Fibroblast of lung (primary cell): Measurements from ENCODE around the gene RBL1. TPM values are rescaled to one million over a fixed set of nuclear protein-coding genes. Genes with fewer than 3 reads are reported as not detected.
A peak's percentile ranks its signal among the peaks of the same experiment; 100 is the strongest.

Experiments used
- DNase-seq, 2 donors: peaks; one replicate each; pipeline versions ENCODE4 v3.0.0 to v3.0.0-alpha.2; 2010; ENCODE audit warnings: low read depth in 2 of 2
- H2AFZ ChIP-seq: 2 replicates; pipeline ENCODE4 v1.5.1; 2012; ENCODE audit warnings: low read length, control low read depth, inconsistent platforms
- H3K27ac ChIP-seq: 2 replicates; pipeline ENCODE4 v1.5.1; 2011; ENCODE audit warnings: low read length, control low read depth; ENCODE audit not compliant: insufficient read depth
- H3K27me3 ChIP-seq: 2 replicates; pipeline ENCODE4 v1.5.1; 2011; ENCODE audit warnings: mild to moderate bottlenecking, low read length; ENCODE audit not compliant: control insufficient read depth, insufficient read depth
- H3K36me3 ChIP-seq: 2 replicates; pipeline ENCODE4 v1.5.1; 2011; ENCODE audit warnings: low read length; ENCODE audit not compliant: control insufficient read depth, insufficient read depth
- H3K4me1 ChIP-seq: 2 replicates; pipeline ENCODE4 v1.5.1; 2011; ENCODE audit warnings: low read length; ENCODE audit not compliant: control insufficient read depth, insufficient read depth; ENCODE audit errors: extremely low read depth
- H3K4me2 ChIP-seq: 2 replicates; pipeline ENCODE4 v1.5.1; 2011; ENCODE audit warnings: low read length, control low read depth; ENCODE audit not compliant: insufficient read depth; ENCODE audit errors: extremely low read depth
- H3K4me3 ChIP-seq, 4 experiments: fragments of 200-600 bp in 1 of 4; sonication (generic) in 1 of 4; replicated peaks in 1 of 4; 2 replicates each; pipeline ENCODE4 v1.5.1; 2011 to 2016; ENCODE audit warnings: low read length in 4 of 4, low read depth in 3 of 4, mild to moderate bottlenecking in 3 of 4, control low read depth in 2 of 4, inconsistent platforms in 1 of 4, mixed read lengths in 1 of 4; ENCODE audit not compliant: insufficient read depth in 1 of 4; ENCODE audit errors: control extremely low read depth in 1 of 4
- H3K79me2 ChIP-seq: 2 replicates; pipeline ENCODE4 v1.5.1; 2012; ENCODE audit warnings: mild to moderate bottlenecking, low read length, inconsistent platforms; ENCODE audit not compliant: control insufficient read depth, insufficient read depth
- H3K9ac ChIP-seq: 2 replicates; pipeline ENCODE4 v1.5.1; 2011; ENCODE audit warnings: mild to moderate bottlenecking, low read length, control low read depth; ENCODE audit not compliant: insufficient read depth
- H3K9me3 ChIP-seq: 2 replicates; pipeline ENCODE4 v1.5.1; 2012; ENCODE audit warnings: low read depth, low read length; ENCODE audit not compliant: control insufficient read depth, insufficient read depth
- H4K20me1 ChIP-seq: 2 replicates; pipeline ENCODE4 v1.5.1; 2011; ENCODE audit warnings: low read length; ENCODE audit not compliant: control insufficient read depth, insufficient read depth; ENCODE audit errors: extremely low read depth
- CTCF ChIP-seq, 2 donors: IDR thresholded peaks in 1 of 2; conservative IDR thresholded peaks in 1 of 2; 1 replicate in 1 of 2; 2 replicates in 1 of 2; pipeline ENCODE4 v1.5.1; 2011 to 2012; ENCODE audit warnings: low read length in 2 of 2, control low read depth in 1 of 2, inconsistent platforms in 1 of 2, low read depth in 1 of 2, mild to moderate bottlenecking in 1 of 2
- EZH2 ChIP-seq: IDR thresholded peaks from 2 replicates; pipeline ENCODE4 v1.5.1; 2012; ENCODE audit warnings: low read length, control low read depth, mild to moderate bottlenecking; ENCODE audit errors: missing control alignments
- polyA plus RNA-seq, 2 donors: library from polyadenylated mRNA; depleted of rRNA in 1 of 2; stranded (reverse) in 1 of 2; unstranded in 1 of 2; fragments of >200 nt; gene quantifications; 2 replicates each; pipeline ENCODE4 v1.2.1, GENCODE V29; 2011 to 2012; ENCODE audit warnings: missing spikeins in 1 of 2
- total RNA-seq: library from RNA; depleted of rRNA; stranded (reverse); fragments of >200 nt; gene quantifications from 2 replicates; pipeline ENCODE4 v1.2.1, GENCODE V29; 2014

Gene RBL1
- total and polyA plus RNA-seq, 2 donors (not counting 1 experiment from before 2014, with no cell fraction given), result 6.9 to 9.1 TPM

GRCh38 chr20:37096415-37097041 is 731 bp upstream of the RBL1 start:
- peak overlapping the region; percentile 91 for H2AFZ ChIP-seq
- no peaks in the 10 kb centered on the region for H3K9me3 ChIP-seq
- no peaks in the 10 kb centered on the region for H3K36me3 ChIP-seq
- peak overlapping the region in 2 of 4 experiments; percentile 76 to 78 for H3K4me3 ChIP-seq
- peak overlapping the region; percentile 28 for H3K4me2 ChIP-seq
- no peaks in the 10 kb centered on the region for H4K20me1 ChIP-seq
- peak in 1 of 2 donors; percentile 9 for TF ChIP-seq CTCF (conservative IDR thresholded peaks at IDR 0.05 in 1 of 2, IDR thresholded peaks at IDR 0.05 in 1 of 2; ENCODE audit: low read depth in 1 of 2, low read length in 2 of 2)
- no peak for TF ChIP-seq EZH2
- H3K4me1 ChIP-seq, result no peaks in the 10 kb centered on the region
- H3K27me3 ChIP-seq, result no peaks in the 10 kb centered on the region
- no peak overlapping the region for H3K27ac ChIP-seq
- peaks cover 32% of the 10 kb centered on the region for H3K79me2 ChIP-seq
- no peak for DNase-seq
- H3K9ac ChIP-seq, result peak overlapping the region; percentile 76

DNA sequence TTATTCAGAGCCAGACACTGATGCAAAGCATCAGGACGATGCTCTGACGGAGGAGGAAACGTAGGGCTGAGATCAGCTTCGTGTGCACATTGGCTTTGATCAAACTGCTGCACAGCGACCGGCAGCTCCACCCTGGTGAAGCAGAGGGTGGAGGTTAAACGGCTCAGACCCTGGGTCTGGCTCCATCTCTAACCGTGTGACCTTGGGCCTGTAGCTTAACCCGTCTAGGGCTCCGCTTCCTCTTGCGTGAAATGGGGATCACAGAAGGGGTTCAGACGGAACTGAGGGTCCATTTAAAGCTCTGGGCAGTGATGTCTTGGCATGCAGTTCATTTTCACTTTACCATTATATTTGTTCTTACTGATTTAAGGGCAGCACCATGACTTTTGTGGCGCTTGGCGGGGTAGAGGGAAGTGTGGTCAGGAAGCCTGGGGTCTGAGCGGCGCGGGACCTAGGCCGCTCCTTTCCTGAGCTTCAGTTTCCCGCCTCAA is 644 bp downstream of the RBL1 start:
- no peaks in the 10 kb centered on the region for H3K9me3 ChIP-seq
- peak overlapping the region; percentile 88 for H2AFZ ChIP-seq
- no peaks in the 10 kb centered on the region for H4K20me1 ChIP-seq
- H3K4me2 ChIP-seq, result peak overlapping the region; percentile 80
- peaks cover 38% of the 10 kb centered on the region for H3K79me2 ChIP-seq
- H3K27ac ChIP-seq, result peak overlapping the region; percentile 72
- no peak for TF ChIP-seq EZH2
- TF ChIP-seq CTCF (conservative IDR thresholded peaks at IDR 0.05 in 1 of 2, IDR thresholded peaks at IDR 0.05 in 1 of 2; ENCODE audit: low read depth in 1 of 2, low read length in 2 of 2), result no peak
- H3K36me3 ChIP-seq, result no peaks in the 10 kb centered on the region
- H3K27me3 ChIP-seq, result no peaks in the 10 kb centered on the region
- H3K9ac ChIP-seq, result peak overlapping the region; percentile 76
- DNase-seq, result peak in 1 of 2 donors; percentile 6
- no peaks in the 10 kb centered on the region for H3K4me1 ChIP-seq
- H3K4me3 ChIP-seq, result peak overlapping the region; percentile 73 to 81 (median 77)

GRCh38 chr20:37090407-37090806 is 5.4 kb downstream of the RBL1 start:
- TF ChIP-seq CTCF (conservative IDR thresholded peaks at IDR 0.05 in 1 of 2, IDR thresholded peaks at IDR 0.05 in 1 of 2; ENCODE audit: low read depth in 1 of 2, low read length in 2 of 2), result no peak
- no peak for TF ChIP-seq EZH2
- Histone ChIP-seq H3K27ac (no peak overlapping the region), H3K9ac (no peak overlapping the region), H3K79me2 (peaks cover 38% of the 10 kb centered on the region), H3K36me3 (no peaks in the 10 kb centered on the region), H3K4me2 (no peak overlapping the region), H2AFZ (no peak overlapping the region), H4K20me1 (no peaks in the 10 kb centered on the region), H3K9me3 (no peaks in the 10 kb centered on the region), H3K4me1 (no peaks in the 10 kb centered on the region), H3K27me3 (no peaks in the 10 kb centered on the region), H3K4me3 (no peak overlapping the region)
- DNase-seq, result no peak
